Mesenchymal stem cell (in vitro differentiated cells and primary cell): Measurements from ENCODE around the gene SLC9A8.

Experiments
- DNase-seq: peaks from one replicate; pipeline ENCODE4 v3.0.0-alpha.2; 2013
- H2AFZ ChIP-seq: one replicate; pipeline ENCODE4 v1.6.1; 2013; ENCODE audit warnings: low read depth, mild to moderate bottlenecking, control low read depth, inconsistent platforms, low read length, moderate library complexity
- H2AK5ac ChIP-seq: 2 replicates; pipeline ENCODE4 v1.6.1; 2013; ENCODE audit warnings: low read length, moderate library complexity, mild to moderate bottlenecking, inconsistent platforms; ENCODE audit not compliant: severe bottlenecking
- H2BK120ac ChIP-seq: one replicate; pipeline ENCODE4 v1.6.1; 2013; ENCODE audit warnings: low read depth, mild to moderate bottlenecking, inconsistent platforms, low read length, moderate library complexity
- H2BK12ac ChIP-seq, 2 experiments: one replicate each; pipeline ENCODE4 v1.6.1; 2013; ENCODE audit warnings: inconsistent platforms in 2 of 2, low read length in 2 of 2, mild to moderate bottlenecking in 2 of 2, moderate library complexity in 2 of 2, control low read depth in 1 of 2
- H2BK15ac ChIP-seq: one replicate; pipeline ENCODE4 v1.6.1; 2013; ENCODE audit warnings: mild to moderate bottlenecking, low read depth, inconsistent platforms; ENCODE audit not compliant: poor library complexity, severe bottlenecking
- H2BK5ac ChIP-seq: 2 replicates; pipeline ENCODE4 v1.6.1; 2013; ENCODE audit warnings: low read depth, mild to moderate bottlenecking, low read length, control low read depth, inconsistent platforms; ENCODE audit not compliant: poor library complexity, severe bottlenecking
- H3K14ac ChIP-seq, 2 experiments: one replicate each; pipeline ENCODE4 v1.6.1; 2013; ENCODE audit warnings: inconsistent platforms in 2 of 2, low read length in 2 of 2, control low read depth in 1 of 2, mild to moderate bottlenecking in 1 of 2, moderate library complexity in 1 of 2
- H3K18ac ChIP-seq, 2 experiments: one replicate each; pipeline ENCODE4 v1.6.1; 2013; ENCODE audit warnings: inconsistent platforms in 2 of 2, low read length in 2 of 2, control low read depth in 1 of 2, low read depth in 1 of 2, mild to moderate bottlenecking in 1 of 2
- H3K23ac ChIP-seq, 2 experiments: one replicate each; pipeline ENCODE4 v1.6.1; 2013; ENCODE audit warnings: inconsistent platforms in 2 of 2, low read length in 2 of 2, mild to moderate bottlenecking in 2 of 2, moderate library complexity in 2 of 2, control low read depth in 1 of 2
- H3K27ac ChIP-seq: 2 replicates; pipeline ENCODE4 v1.5.1; 2013; ENCODE audit warnings: mild to moderate bottlenecking, moderate library complexity, low read length, control low read depth, inconsistent platforms; ENCODE audit not compliant: poor library complexity, severe bottlenecking
- H3K27me3 ChIP-seq, 2 experiments: 2 replicates each; pipeline versions ENCODE4 v1.6.1 to v1.7.0; 2013; ENCODE audit warnings: low read length in 2 of 2, mild to moderate bottlenecking in 2 of 2, moderate library complexity in 2 of 2, control low read depth in 1 of 2, inconsistent platforms in 1 of 2; ENCODE audit not compliant: control insufficient read depth in 1 of 2, insufficient read depth in 1 of 2
- H3K36me3 ChIP-seq, 2 experiments: 2 replicates each; pipeline versions ENCODE4 v1.6.1 to v1.7.0; 2013; ENCODE audit warnings: low read length in 2 of 2, control low read depth in 1 of 2, inconsistent platforms in 1 of 2, low read depth in 1 of 2, mild to moderate bottlenecking in 1 of 2; ENCODE audit not compliant: insufficient read depth in 2 of 2, control insufficient read depth in 1 of 2
- H3K4ac ChIP-seq, 2 experiments: one replicate each; pipeline ENCODE4 v1.6.1; 2013; ENCODE audit warnings: inconsistent platforms in 2 of 2, low read length in 2 of 2, mild to moderate bottlenecking in 2 of 2, moderate library complexity in 2 of 2, control low read depth in 1 of 2, low read depth in 1 of 2
- H3K4me1 ChIP-seq: 2 replicates; pipeline ENCODE4 v1.6.1; 2013; ENCODE audit warnings: low read depth, low read length, control low read depth; ENCODE audit not compliant: control insufficient read depth, insufficient read depth
- H3K4me2 ChIP-seq: 2 replicates; pipeline ENCODE4 v1.6.1; 2013; ENCODE audit warnings: low read length, mild to moderate bottlenecking, inconsistent platforms; ENCODE audit not compliant: poor library complexity, severe bottlenecking
- H3K4me3 ChIP-seq, 2 experiments: 2 replicates each; pipeline versions ENCODE4 v1.5.1 to v1.7.0; 2013; ENCODE audit warnings: low read length in 2 of 2, mild to moderate bottlenecking in 2 of 2, control low read depth in 1 of 2, low read depth in 1 of 2; ENCODE audit not compliant: insufficient read depth in 1 of 2
- H3K79me1 ChIP-seq: replicated peaks from 2 replicates; pipeline ENCODE4 v1.6.1; 2013; ENCODE audit warnings: mild to moderate bottlenecking, control low read depth, low read length, inconsistent platforms; ENCODE audit not compliant: poor library complexity, severe bottlenecking
- H3K9ac ChIP-seq: 2 replicates; pipeline ENCODE4 v1.7.0; 2013; ENCODE audit warnings: mild to moderate bottlenecking, low read length, moderate library complexity
- H3K9me3 ChIP-seq: 2 replicates; pipeline ENCODE4 v1.7.0; 2013; ENCODE audit warnings: mild to moderate bottlenecking, low read length; ENCODE audit not compliant: control insufficient read depth
- H4K8ac ChIP-seq: one replicate; pipeline ENCODE4 v1.6.1; 2013; ENCODE audit warnings: inconsistent platforms, mild to moderate bottlenecking, low read length, moderate library complexity
- H4K91ac ChIP-seq: one replicate; pipeline ENCODE4 v1.6.1; 2013; ENCODE audit warnings: mild to moderate bottlenecking, low read length, inconsistent platforms
- WGBS: methylation state at CpG from one replicate; pipeline ENCODE4 v1.1.7; 2013; ENCODE audit warnings: mixed read lengths; 5-methylcytosine and 5-hydroxymethylcytosine counted together

The SLC9A8 gene

DNA sequence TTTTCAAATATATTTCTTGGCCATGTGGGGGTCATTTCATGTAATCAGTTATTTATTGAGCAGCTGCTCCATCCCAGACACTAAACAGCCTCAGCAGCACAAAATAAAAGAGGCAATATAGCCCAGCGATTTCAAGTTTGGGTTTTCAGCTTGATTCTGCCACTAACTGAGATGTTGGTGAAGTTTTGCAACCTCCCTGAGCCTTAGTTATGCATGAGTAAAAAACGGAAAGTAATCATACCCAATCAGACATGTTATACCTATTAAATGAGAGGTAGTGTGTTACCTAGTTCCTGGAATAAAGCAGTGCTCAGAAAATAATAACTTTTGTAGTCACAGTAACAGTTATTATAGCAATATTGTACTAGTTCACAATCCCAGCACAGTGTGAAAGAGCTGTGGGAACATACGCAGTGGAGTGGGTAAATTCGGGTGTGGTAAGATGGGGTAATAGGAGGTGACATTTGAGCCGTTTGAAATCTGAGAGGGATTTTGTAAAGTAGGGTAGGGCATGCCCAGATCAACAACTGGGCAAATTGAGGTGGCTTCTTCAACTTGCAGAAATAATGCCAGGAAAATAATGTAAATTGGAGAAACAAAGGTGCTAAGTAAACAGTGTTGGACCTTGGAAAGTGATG, 1.5 kb downstream of the SLC9A8 start:
- Histone ChIP-seq H2BK12ac (no peak overlapping the region), H2AK5ac (peak overlapping the region; percentile 40), H4K8ac (no peak overlapping the region), H3K27ac (no peak overlapping the region), H4K91ac (no peak overlapping the region), H3K4me3 (peak overlapping the region in 1 of 2 experiments; percentile 98), H3K18ac (no peak overlapping the region), H3K4me1 (peaks cover 7% of the 10 kb centered on the region), H2AFZ (no peak overlapping the region), H3K9ac (peak overlapping the region; percentile 96), H3K36me3 (peaks cover 13 to 38% of the 10 kb centered on the region in 2 experiments), H3K27me3 (no peaks in the 10 kb centered on the region), H3K79me1 (peaks cover 7% of the 10 kb centered on the region), H3K4ac (no peak overlapping the region), H3K4me2 (no peak overlapping the region), H3K14ac (no peak overlapping the region), H2BK15ac (no peak overlapping the region), H2BK5ac (no peak overlapping the region), H2BK120ac (no peak overlapping the region), H3K9me3 (no peaks in the 10 kb centered on the region), H3K23ac (no peak overlapping the region)
- DNase-seq, result no peak
- 93% methylated on average over 4 of the region's 5 CpGs for WGBS

DNA sequence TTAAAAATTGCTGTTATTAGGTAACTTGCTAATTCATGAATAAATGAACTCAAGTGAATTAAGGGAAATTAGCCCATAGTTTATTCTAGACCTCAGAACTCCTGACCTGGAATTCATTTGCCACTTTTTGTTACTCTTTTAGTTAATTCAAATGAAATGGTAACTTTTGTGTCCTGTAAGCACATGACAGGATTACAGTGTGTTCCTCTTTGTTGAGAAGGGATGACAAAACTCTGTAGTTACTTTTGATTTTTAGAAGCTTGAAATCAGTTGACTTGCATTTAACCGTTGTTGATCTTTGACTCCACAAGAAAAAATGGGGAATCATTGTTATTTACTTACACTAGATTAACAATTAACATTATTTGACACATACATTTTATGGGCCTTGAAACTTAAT, 6.2 kb downstream of the SLC9A8 start:
- H2BK15ac ChIP-seq, result no peak overlapping the region
- no CpG with 5 or more reads among the region's 1 CpG for WGBS
- no peak for DNase-seq
- H3K27me3 ChIP-seq, result no peaks in the 10 kb centered on the region
- no peak overlapping the region for H3K14ac ChIP-seq
- peaks cover 13% of the 10 kb centered on the region for H3K79me1 ChIP-seq
- H2BK5ac ChIP-seq, result no peak overlapping the region
- no peak overlapping the region for H3K18ac ChIP-seq
- H4K91ac ChIP-seq, result no peak overlapping the region
- H3K9ac ChIP-seq, result no peak overlapping the region
- H4K8ac ChIP-seq, result no peak overlapping the region
- H3K4me2 ChIP-seq, result no peak overlapping the region
- H3K36me3 ChIP-seq, result peaks cover 13 to 62% of the 10 kb centered on the region in 2 experiments
- no peak overlapping the region for H2AK5ac ChIP-seq
- no peaks in the 10 kb centered on the region for H3K9me3 ChIP-seq
- no peak overlapping the region for H3K27ac ChIP-seq
- H2AFZ ChIP-seq, result no peak overlapping the region
- no peak overlapping the region for H3K4me3 ChIP-seq
- H2BK120ac ChIP-seq, result no peak overlapping the region
- H3K23ac ChIP-seq, result no peak overlapping the region
- H3K4me1 ChIP-seq, result peaks cover 3% of the 10 kb centered on the region
- no peak overlapping the region for H3K4ac ChIP-seq
- H2BK12ac ChIP-seq, result no peak overlapping the region

DNA sequence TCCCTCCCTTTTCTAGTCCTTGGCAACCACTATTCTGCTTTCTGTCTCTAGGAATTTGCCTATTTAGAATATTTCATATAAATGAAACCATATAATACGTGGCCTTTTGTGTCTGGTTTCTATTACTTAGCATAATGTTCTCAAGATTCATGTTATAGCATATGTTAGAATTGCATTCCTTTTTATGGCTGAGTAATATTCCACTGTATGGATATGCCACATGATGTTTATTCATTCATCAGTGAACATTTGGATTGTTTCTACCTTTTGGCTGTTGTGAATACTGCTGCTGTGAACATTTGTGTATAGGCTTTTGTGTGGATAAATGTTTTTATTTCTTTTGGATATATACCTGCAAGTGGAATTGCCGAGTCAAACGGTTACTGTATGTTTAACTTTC, 7.1 kb downstream of the SLC9A8 start:
- DNase-seq, result no peak
- Histone ChIP-seq H4K91ac (no peak overlapping the region), H2BK12ac (no peak overlapping the region), H3K4me2 (no peak overlapping the region), H3K27me3 (no peaks in the 10 kb centered on the region), H2BK5ac (no peak overlapping the region), H3K14ac (no peak overlapping the region), H4K8ac (no peak overlapping the region), H3K36me3 (peaks cover 14 to 71% of the 10 kb centered on the region in 2 experiments), H3K4ac (no peak overlapping the region), H3K27ac (no peak overlapping the region), H2BK15ac (no peak overlapping the region), H3K23ac (no peak overlapping the region), H2BK120ac (no peak overlapping the region), H3K9ac (no peak overlapping the region), H3K79me1 (peaks cover 11% of the 10 kb centered on the region), H3K9me3 (no peaks in the 10 kb centered on the region), H2AK5ac (no peak overlapping the region), H3K4me1 (peaks cover 3% of the 10 kb centered on the region), H3K4me3 (no peak overlapping the region), H3K18ac (no peak overlapping the region), H2AFZ (no peak overlapping the region)
- 95% methylated on average over 2 of the region's 3 CpGs for WGBS

DNA sequence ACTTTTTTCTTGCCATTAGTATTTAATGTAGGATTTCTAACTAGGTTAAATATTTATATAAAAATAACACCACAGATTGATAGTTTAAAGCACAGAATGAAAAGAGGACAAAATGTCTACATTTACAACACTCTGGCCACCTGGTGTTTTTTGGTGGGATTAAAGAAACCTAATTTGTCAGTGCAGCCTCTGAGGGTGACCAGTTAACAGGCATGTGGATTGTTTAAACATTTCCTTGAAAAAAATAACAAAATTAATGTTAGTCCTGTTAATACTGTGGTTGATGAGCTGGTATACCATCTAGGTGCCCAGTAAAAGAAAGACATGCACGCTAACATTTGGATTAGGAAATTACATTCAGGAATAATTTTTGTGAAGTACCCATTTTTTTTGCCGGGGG, 8.8 kb downstream of the SLC9A8 start:
- peak overlapping the region; percentile 84 for H3K27ac ChIP-seq
- DNase-seq, result peak; percentile 51
- no peak overlapping the region for H2BK15ac ChIP-seq
- H2BK12ac ChIP-seq, result no peak overlapping the region
- no peak overlapping the region for H2BK120ac ChIP-seq
- no peak overlapping the region for H2BK5ac ChIP-seq
- no peak overlapping the region for H3K4ac ChIP-seq
- H3K9ac ChIP-seq, result peak overlapping the region; percentile 19
- no peak overlapping the region for H2AK5ac ChIP-seq
- 92% methylated on average over 1 of the region's 2 CpGs for WGBS
- H3K9me3 ChIP-seq, result no peaks in the 10 kb centered on the region
- H4K8ac ChIP-seq, result no peak overlapping the region
- peaks cover 15% of the 10 kb centered on the region for H3K79me1 ChIP-seq
- H3K4me2 ChIP-seq, result no peak overlapping the region
- H3K4me3 ChIP-seq, result no peak overlapping the region
- H3K23ac ChIP-seq, result no peak overlapping the region
- no peak overlapping the region for H2AFZ ChIP-seq
- peaks cover 14 to 68% of the 10 kb centered on the region in 2 experiments for H3K36me3 ChIP-seq
- H3K18ac ChIP-seq, result no peak overlapping the region
- no peak overlapping the region for H4K91ac ChIP-seq
- no peaks in the 10 kb centered on the region for H3K27me3 ChIP-seq
- H3K14ac ChIP-seq, result no peak overlapping the region
- H3K4me1 ChIP-seq, result peaks cover 3% of the 10 kb centered on the region
